GM18861 (cell line): ENCODE results near the gene NOSTRIN.
"Not testable (repeated sequence)": the region's sequence is repeated elsewhere in the genome, so short reads cannot be mapped to it uniquely, and the experiment has no call there.

Source experiments
- ATAC-seq: cut with Tn5 transposase; IDR thresholded peaks from one replicate; pipeline ENCODE4 v1.9.1; 2021; ENCODE audit not compliant: unreplicated experiment

The NOSTRIN gene

GRCh38 chr2:168819050-168819715 lies 16.7 kb downstream of the NOSTRIN start:
- ATAC-seq = no peak

GRCh38 chr2:168819829-168820489 lies 17.5 kb downstream of the NOSTRIN start:
- no peak for ATAC-seq

- no peak for ATAC-seq
These were observed 19.1 kb downstream of the NOSTRIN start for GRCh38 chr2:168821577-168821976.

- ATAC-seq = no peak
These were observed 19.6 kb downstream of the NOSTRIN start for GRCh38 chr2:168821992-168822391.

GRCh38 chr2:168825126-168825525 lies 22.7 kb downstream of the NOSTRIN start:
- ATAC-seq = no peak

GRCh38 chr2:168830958-168831357 lies 28.5 kb downstream of the NOSTRIN start:
- no peak for ATAC-seq

- no peak for ATAC-seq
These were observed 29.2 kb downstream of the NOSTRIN start for GRCh38 chr2:168831662-168832061.

GRCh38 chr2:168835969-168836368 lies 33.5 kb downstream of the NOSTRIN start:
- no peak for ATAC-seq

GRCh38 chr2:168841445-168841844 lies 39.0 kb downstream of the NOSTRIN start:
- no peak for ATAC-seq

GRCh38 chr2:168843253-168843652 lies 40.8 kb downstream of the NOSTRIN start:
- ATAC-seq = no peak

- ATAC-seq = no peak
These were observed 45.8 kb downstream of the NOSTRIN start for GRCh38 chr2:168848225-168848624.

- ATAC-seq = no peak
These were observed 47.2 kb downstream of the NOSTRIN start for GRCh38 chr2:168849610-168850009.

- no peak for ATAC-seq
These were observed 48.4 kb downstream of the NOSTRIN start for GRCh38 chr2:168850846-168851245.

- no peak for ATAC-seq
These were observed 49.4 kb downstream of the NOSTRIN start for GRCh38 chr2:168851674-168852320.

GRCh38 chr2:168852481-168852880 lies 50.0 kb downstream of the NOSTRIN start:
- no peak for ATAC-seq

- ATAC-seq = no peak
These were observed 51.0 kb downstream of the NOSTRIN start for GRCh38 chr2:168853471-168853870.

GRCh38 chr2:168854651-168855050 lies 52.2 kb downstream of the NOSTRIN start:
- ATAC-seq = no peak

- no peak for ATAC-seq
These were observed 53.2 kb downstream of the NOSTRIN start for GRCh38 chr2:168855601-168856000.

- ATAC-seq = no peak
These were observed 55.7 kb downstream of the NOSTRIN start for GRCh38 chr2:168858146-168858545.

- ATAC-seq = not testable (repeated sequence)
These were observed 64.7 kb downstream of the NOSTRIN start for GRCh38 chr2:168867164-168867563.

GRCh38 chr2:168870369-168870768 lies 67.9 kb downstream of the NOSTRIN start:
- ATAC-seq = not testable (repeated sequence)

- ATAC-seq = not testable (repeated sequence)
These were observed 68.4 kb downstream of the NOSTRIN start for GRCh38 chr2:168870824-168871223.
